Suppressor macrophage treated with lipopolysaccharide for 1 hour (primary cell): ENCODE results near the gene TUBB2B.
"Not testable (repeated sequence)": the region's sequence is repeated elsewhere in the genome, so short reads cannot be mapped to it uniquely, and the experiment has no call there.

Experiments
- DNase-seq, 3 donors: peaks; one replicate each; pipeline ENCODE4 v3.0.0-alpha.2; 2020 to 2022

The TUBB2B gene

DNA sequence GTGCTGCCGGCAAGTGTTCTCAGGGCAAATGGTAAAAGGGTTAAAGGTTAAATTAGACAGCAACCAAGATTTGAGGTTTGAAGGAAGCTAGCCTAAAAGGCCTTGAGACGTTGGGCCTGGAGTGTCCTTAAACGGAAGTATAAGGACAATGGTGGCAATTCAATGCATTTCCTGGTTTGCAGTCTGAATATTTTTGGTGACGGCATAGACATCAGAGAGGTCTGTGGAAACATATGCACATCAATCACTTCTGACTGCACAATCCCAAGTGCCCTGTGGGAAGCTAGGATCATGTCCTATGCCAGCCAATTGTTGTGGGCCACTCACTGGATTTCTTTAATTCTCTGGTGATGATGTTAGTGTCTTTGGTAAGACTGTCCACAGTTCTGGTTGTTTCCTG is 44.4 kb downstream of the TUBB2B start:
- DNase-seq, result no peak

GRCh38 chr6:3181105-3181504 is 46.3 kb downstream of the TUBB2B start:
- DNase-seq, result no peak

- not testable (repeated sequence) for DNase-seq
These were observed 47.5 kb downstream of the TUBB2B start for GRCh38 chr6:3179945-3180344.

- DNase-seq, result not testable (repeated sequence)
These were observed 48.8 kb downstream of the TUBB2B start for GRCh38 chr6:3178666-3179065.

DNA sequence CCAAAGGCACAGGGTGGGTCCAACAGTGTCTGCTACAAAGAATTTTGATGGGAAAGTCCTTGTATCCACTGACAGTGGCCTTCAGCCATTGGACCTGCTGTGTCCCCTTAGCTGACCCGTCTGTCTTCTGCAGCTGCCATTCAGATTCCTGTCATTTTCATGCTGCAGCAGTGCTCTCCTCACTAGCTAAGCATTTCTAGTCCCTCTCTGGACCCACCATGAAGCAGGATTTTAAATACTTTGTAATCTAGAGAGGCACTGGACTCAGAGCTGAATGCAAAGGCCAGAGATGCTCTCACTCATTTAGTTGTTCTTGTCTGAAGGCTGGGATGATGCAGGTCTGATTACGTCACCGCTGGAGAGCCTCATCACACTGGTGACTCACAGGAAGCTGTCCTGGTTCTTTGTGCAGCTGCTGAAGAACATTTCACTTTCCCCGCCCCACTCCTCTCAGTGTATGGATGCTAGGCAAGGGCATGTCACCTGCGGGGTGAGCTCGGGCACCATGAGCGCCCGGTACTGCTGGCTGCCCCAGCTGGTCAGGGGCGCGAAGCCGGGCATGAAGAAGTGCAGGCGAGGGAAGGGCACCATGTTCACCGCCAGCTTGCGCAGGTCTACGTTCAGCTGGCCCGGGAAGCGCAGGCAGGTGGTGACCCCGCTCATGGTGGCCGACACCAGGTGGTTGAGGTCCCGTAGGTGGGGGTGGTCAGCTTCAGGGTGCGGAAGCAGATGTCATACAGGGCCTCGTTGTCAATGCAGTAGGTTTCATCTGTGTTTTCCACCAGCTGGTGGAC is 50.7 kb downstream of the TUBB2B start:
- DNase-seq, result peak; percentile 90 to 93 (median 93)

- DNase-seq, result no peak
These were observed 51.6 kb downstream of the TUBB2B start for GRCh38 chr6:3175715-3176402.
